Colonic mucosa (tissue), 4 donors: Measurements from ENCODE around the gene CCDC27. TPM values are rescaled to one million over a fixed set of nuclear protein-coding genes. Genes with fewer than 3 reads are reported as not detected.

Experiments
- DNase-seq: peaks from one replicate; pipeline ENCODE4 v3.0.0-alpha.2; 2020
- H3K27ac ChIP-seq: fragments of 200-600 bp; one replicate; pipeline ENCODE4 v1.8.0; 2021
- H3K27me3 ChIP-seq: fragments of 200-600 bp; one replicate; pipeline ENCODE4 v1.8.0; 2021
- H3K36me3 ChIP-seq: fragments of 200-600 bp; one replicate; pipeline ENCODE4 v1.8.0; 2021
- H3K4me1 ChIP-seq: fragments of 200-600 bp; one replicate; pipeline ENCODE4 v1.8.0; 2021; ENCODE audit warnings: mild to moderate bottlenecking
- H3K4me3 ChIP-seq: fragments of 200-600 bp; one replicate; pipeline ENCODE4 v1.8.0; 2021
- H3K9ac ChIP-seq, 2 donors: one replicate each; pipeline ENCODE4 v1.7.0; 2013; ENCODE audit warnings: control low read depth in 2 of 2, low read depth in 2 of 2, low read length in 2 of 2
- H3K9me3 ChIP-seq: fragments of 200-600 bp; one replicate; pipeline ENCODE4 v1.8.0; 2021
- intact Hi-C: fragments of 100-400 bp; cut with DNase I; formaldehyde crosslinking; loops from one replicate; pipeline ENCODE4 v1.14.1; 2022
- total RNA-seq, 2 donors: library from RNA; stranded (reverse); fragmentation: NEBNext Ultra II Directional in 1 of 2; extraction: Animal tissue kit (Norgen Biotek cat#: 25700) in 1 of 2; gene quantifications; one replicate each; pipeline ENCODE4 v1.2.1, GENCODE V29; 2021
- TF ChIP-seq, protein P1 (sequence below): fragments of 200-600 bp; IDR thresholded peaks from one replicate; pipeline ENCODE4 v1.8.0; 2022; ENCODE audit warnings: antibody characterized with exemption, mild to moderate bottlenecking
- donor health status: healthy.
- donor health status: DM: no; HTN: no; CAD: no.
- donor health status: DM: no; HTN: no; CAD: no.

CCDC27 gene
- total RNA-seq, 2 donors from 2014 or later, result not detected

DNA sequence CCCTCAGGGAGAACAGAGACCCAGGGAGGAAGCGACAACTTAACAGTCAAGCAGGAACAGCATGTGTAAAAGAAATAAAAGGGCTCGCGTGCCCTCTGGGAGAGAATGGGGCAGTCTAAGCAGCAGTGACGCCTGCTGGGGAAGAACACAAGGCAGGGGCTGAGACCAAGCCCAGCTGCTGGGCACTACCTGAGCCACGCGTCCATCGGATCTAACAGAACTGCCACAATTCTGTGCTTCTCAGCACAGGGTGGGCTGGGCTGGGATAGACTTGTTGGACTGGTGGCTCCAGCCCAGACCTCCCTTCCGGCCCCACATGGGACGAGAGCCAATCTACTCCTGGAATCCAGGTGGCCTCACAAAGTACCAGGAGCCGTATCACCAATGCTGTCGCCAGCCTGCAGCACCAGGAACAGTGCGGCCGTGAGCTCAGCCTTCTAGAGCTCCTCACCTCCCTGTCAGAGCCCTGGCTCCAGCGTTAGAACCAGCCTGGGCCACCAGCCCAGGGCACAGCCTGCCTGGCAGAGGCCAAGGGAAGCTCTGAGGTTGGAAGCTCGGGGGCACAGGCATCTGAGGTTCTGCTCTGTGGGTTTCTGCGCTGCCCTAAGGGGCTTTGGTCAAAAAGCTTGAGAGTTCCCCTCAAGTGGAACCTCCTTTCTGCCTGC lies 36.6 kb downstream of the CCDC27 start:
- H3K27ac ChIP-seq, result no peak overlapping the region
- no peak overlapping the region for H3K4me3 ChIP-seq
- DNase-seq, result no peak
- no peaks in the 10 kb centered on the region for H3K9me3 ChIP-seq
- no peak overlapping the region for H3K9ac ChIP-seq
- H3K36me3 ChIP-seq, result no peaks in the 10 kb centered on the region
- no peaks in the 10 kb centered on the region for H3K27me3 ChIP-seq
- peaks cover under 1% of the 10 kb centered on the region for H3K4me1 ChIP-seq
- TF ChIP-seq, protein P1, sequence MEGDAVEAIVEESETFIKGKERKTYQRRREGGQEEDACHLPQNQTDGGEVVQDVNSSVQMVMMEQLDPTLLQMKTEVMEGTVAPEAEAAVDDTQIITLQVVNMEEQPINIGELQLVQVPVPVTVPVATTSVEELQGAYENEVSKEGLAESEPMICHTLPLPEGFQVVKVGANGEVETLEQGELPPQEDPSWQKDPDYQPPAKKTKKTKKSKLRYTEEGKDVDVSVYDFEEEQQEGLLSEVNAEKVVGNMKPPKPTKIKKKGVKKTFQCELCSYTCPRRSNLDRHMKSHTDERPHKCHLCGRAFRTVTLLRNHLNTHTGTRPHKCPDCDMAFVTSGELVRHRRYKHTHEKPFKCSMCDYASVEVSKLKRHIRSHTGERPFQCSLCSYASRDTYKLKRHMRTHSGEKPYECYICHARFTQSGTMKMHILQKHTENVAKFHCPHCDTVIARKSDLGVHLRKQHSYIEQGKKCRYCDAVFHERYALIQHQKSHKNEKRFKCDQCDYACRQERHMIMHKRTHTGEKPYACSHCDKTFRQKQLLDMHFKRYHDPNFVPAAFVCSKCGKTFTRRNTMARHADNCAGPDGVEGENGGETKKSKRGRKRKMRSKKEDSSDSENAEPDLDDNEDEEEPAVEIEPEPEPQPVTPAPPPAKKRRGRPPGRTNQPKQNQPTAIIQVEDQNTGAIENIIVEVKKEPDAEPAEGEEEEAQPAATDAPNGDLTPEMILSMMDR, result no peak
- intact Hi-C loops, result no loop called here

DNA sequence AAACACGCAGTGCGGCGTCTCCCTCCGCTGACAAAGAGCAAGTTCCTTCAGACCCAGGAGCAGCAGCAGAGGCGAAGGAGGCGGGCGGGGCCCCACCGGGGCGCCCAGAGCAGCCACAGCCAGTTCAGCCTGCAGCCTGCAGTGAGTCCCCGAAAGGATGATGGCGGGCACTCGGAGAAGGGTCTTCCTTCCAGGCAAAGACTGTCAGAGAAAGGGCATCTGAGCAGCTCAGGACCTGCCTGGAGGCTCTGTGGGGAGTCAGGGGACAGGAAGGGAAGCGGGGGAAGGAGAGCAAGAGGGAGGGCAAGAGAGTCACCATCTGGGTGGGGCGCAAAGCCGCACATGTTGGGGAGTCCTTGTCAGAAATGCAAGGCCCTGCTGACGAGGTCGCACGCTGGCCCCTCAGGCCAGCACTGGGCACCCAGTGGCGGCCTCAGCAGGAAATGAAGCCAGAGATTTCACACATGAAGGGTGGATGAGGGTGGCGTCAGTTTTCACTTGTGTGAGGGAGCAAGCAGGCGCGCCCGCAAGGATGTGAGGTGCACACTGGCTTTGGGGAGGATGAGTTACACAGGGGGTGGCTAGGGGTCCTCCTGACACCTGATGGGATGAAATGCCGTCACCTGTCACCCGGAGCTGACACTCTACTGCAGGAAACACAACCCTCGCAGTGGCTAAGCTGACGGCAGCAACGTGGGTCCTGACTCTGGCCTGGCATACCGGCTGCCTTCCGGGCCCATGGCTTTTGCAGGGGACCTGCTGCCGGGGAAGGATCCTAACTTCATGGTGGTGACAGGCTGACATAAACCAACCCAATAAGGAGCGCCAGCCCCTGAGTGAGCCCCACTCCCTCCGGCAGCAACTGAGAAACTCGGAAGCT lies 37.4 kb downstream of the CCDC27 start:
- H3K4me3 ChIP-seq, result no peak overlapping the region
- no peaks in the 10 kb centered on the region for H3K9me3 ChIP-seq
- TF ChIP-seq, protein P1, result no peak
- H3K9ac ChIP-seq, result no peak overlapping the region
- H3K27ac ChIP-seq, result no peak overlapping the region
- intact Hi-C loops, result no loop called here
- peaks cover 8% of the 10 kb centered on the region for H3K4me1 ChIP-seq
- no peaks in the 10 kb centered on the region for H3K36me3 ChIP-seq
- DNase-seq, result no peak
- H3K27me3 ChIP-seq, result no peaks in the 10 kb centered on the region

DNA sequence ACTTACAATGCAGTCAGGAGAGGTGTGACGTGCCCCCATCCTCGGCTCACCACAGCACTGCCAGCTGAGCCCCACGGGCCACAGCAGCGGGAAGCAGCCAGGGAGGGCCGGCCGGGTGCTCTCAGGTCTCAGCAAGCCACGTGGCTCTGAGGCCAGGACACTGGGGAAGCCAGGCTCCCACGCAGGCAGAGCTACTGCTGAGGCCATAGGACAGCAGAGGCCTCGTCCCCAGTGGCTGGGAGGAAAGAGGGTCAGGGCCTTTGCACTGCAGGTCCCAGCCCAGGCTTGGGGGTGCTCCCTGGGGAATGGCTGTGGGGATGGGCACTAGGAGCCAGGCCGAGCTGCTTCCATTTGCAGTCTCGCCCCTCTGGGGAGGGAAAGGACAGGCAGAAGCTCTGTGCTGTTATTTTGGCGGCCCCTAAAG lies 38.3 kb downstream of the CCDC27 start:
- H3K36me3 ChIP-seq, result no peaks in the 10 kb centered on the region
- no peak overlapping the region for H3K4me3 ChIP-seq
- H3K9ac ChIP-seq, result no peak overlapping the region
- DNase-seq, result no peak
- no peak overlapping the region for H3K27ac ChIP-seq
- intact Hi-C loops, result no loop called here
- TF ChIP-seq, protein P1, result no peak
- H3K9me3 ChIP-seq, result no peaks in the 10 kb centered on the region
- H3K4me1 ChIP-seq, result peaks cover 13% of the 10 kb centered on the region
- no peaks in the 10 kb centered on the region for H3K27me3 ChIP-seq

DNA sequence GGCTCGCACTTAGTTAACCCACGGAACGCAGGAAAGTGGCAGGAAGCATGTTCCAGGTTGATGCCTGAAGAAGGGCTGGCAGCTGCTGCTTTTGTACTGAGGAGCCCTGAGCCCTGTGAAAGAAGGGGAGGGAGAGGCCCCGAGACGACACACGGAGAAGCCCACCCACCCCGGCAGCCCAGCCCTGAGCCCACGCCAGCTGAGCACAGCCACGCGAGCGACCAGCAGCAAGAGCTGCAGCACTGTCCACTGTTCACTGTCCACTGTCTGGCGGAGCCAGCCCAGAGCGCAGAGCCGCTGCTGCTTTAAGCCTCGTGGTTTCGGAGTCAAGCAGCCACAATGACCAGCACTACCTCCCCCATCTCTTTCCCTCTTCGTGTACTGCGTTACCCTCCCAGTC lies 38.7 kb downstream of the CCDC27 start:
- H3K27ac ChIP-seq, result no peak overlapping the region
- no peaks in the 10 kb centered on the region for H3K36me3 ChIP-seq
- H3K27me3 ChIP-seq, result no peaks in the 10 kb centered on the region
- peaks cover 13% of the 10 kb centered on the region for H3K4me1 ChIP-seq
- no peak overlapping the region for H3K4me3 ChIP-seq
- no peaks in the 10 kb centered on the region for H3K9me3 ChIP-seq
- H3K9ac ChIP-seq, result no peak overlapping the region
- TF ChIP-seq, protein P1, result no peak
- intact Hi-C loops, result no loop called here
- DNase-seq, result no peak

DNA sequence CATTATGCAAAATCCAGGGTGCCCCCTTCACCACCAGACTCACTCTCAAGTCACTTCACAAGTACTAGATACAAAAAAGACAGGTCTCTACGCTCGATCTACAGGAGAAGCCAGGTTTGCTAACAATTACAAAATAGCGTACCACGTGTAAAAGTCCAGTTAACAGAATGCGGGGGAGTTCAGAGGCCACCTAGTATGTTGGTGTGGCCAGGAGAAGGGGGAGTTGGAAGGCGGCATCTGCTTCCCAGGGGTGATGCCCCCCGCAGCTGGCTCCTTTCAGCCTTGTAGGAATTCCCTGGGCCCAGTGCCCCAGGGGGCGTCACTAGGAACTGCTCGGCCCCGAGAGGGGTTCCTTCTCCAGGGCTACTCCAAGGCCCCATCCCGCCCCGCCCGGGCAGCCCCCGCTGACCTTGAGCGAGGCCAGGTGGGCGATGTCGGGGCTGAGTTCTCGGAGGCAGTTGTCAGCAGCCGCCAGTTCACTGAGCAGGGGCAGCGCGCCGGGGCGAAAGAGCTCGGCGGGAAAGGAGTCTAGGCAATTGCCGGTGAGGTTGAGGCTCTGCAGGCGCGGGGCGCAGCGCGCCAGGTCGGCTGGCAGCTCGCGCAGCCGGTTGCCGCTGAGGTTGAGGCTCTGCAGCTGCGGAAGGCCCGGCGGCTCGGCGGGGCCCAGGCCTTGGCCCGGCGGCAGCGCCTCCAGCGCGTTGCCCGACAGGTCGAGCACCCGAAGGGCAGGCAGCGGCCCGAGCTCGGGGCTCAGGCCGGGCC lies 43.4 kb downstream of the CCDC27 start:
- H3K27ac ChIP-seq, result no peak overlapping the region

More for the DNA sequence above, 43.4 kb downstream of the CCDC27 start:
- no peak for DNase-seq
- Histone ChIP-seq H3K36me3 (no peaks in the 10 kb centered on the region), H3K9me3 (no peaks in the 10 kb centered on the region), H3K4me1 (peaks cover 13% of the 10 kb centered on the region), H3K27me3 (no peaks in the 10 kb centered on the region), H3K9ac (peak overlapping the region; percentile 81 to 89), H3K4me3 (peak overlapping the region; percentile 86)
- TF ChIP-seq, protein P1, result no peak
- intact Hi-C loops, result no loop called here
